ENCODE measurements around the gene NDST3.

NDST3 gene

GRCh38 chr4:118206627-118207026 is 172.3 kb downstream of the NDST3 start:
- TF ChIP-seq CTCF (IDR thresholded peaks at IDR 0.05; ENCODE audit: low read depth, low read length, missing control alignments), result no peak
- in situ Hi-C loops (cut with HindIII; ENCODE audit: low sequenced_read_pairs), result no loop called here
- H3K4me3 ChIP-seq (ENCODE audit: low read depth, low read length), result no peak overlapping the region
- DNase-seq (ENCODE audit: low read depth), result no peak

GRCh38 chr4:118213101-118213500 is 178.8 kb downstream of the NDST3 start:
- H3K4me3 ChIP-seq (ENCODE audit: low read depth, low read length), result no peak overlapping the region
- no peak for TF ChIP-seq CTCF (IDR thresholded peaks at IDR 0.05; ENCODE audit: low read depth, low read length, missing control alignments)
- in situ Hi-C loops (cut with HindIII; ENCODE audit: low sequenced_read_pairs), result no loop called here
- no peak for DNase-seq (ENCODE audit: low read depth)

- H3K4me3 ChIP-seq (ENCODE audit: low read depth, low read length), result no peak overlapping the region
- no peak for TF ChIP-seq CTCF (IDR thresholded peaks at IDR 0.05; ENCODE audit: low read depth, low read length, missing control alignments)
- in situ Hi-C loops (cut with HindIII; ENCODE audit: low sequenced_read_pairs), result no loop called here
- DNase-seq (ENCODE audit: low read depth), result no peak
Observed at GRCh38 chr4:118215826-118216225, 181.5 kb downstream of the NDST3 start.

- no peak for TF ChIP-seq CTCF (IDR thresholded peaks at IDR 0.05; ENCODE audit: low read depth, low read length, missing control alignments)
- H3K4me3 ChIP-seq (ENCODE audit: low read depth, low read length), result no peak overlapping the region
- DNase-seq (ENCODE audit: low read depth), result no peak
- in situ Hi-C loops (cut with HindIII; ENCODE audit: low sequenced_read_pairs), result no loop called here
Observed at GRCh38 chr4:118221227-118221800, 187.0 kb downstream of the NDST3 start.

- TF ChIP-seq CTCF (IDR thresholded peaks at IDR 0.05; ENCODE audit: low read depth, low read length, missing control alignments), result peak; percentile 42
- DNase-seq (ENCODE audit: low read depth), result peak; percentile 65
- in situ Hi-C loops (cut with HindIII; ENCODE audit: low sequenced_read_pairs), result no loop called here
- no peak overlapping the region for H3K4me3 ChIP-seq (ENCODE audit: low read depth, low read length)
Observed at GRCh38 chr4:118224243-118224829, 190.1 kb downstream of the NDST3 start.

- TF ChIP-seq CTCF (IDR thresholded peaks at IDR 0.05; ENCODE audit: low read depth, low read length, missing control alignments), result no peak
- no peak for DNase-seq (ENCODE audit: low read depth)
- in situ Hi-C loops (cut with HindIII; ENCODE audit: low sequenced_read_pairs), result no loop called here
- no peak overlapping the region for H3K4me3 ChIP-seq (ENCODE audit: low read depth, low read length)
Observed at GRCh38 chr4:118225511-118225910, 191.2 kb downstream of the NDST3 start.

All from astrocyte of the cerebellum (primary cell).